Endothelial cell of umbilical vein (primary cell): ENCODE results near the gene PPIB.

Source experiments
- EZH2 ChIP-seq: IDR thresholded peaks from 2 replicates; pipeline ENCODE4 v1.6.1; 2012; ENCODE audit warnings: borderline replicate concordance, low read depth, mild to moderate bottlenecking, moderate library complexity, low read length, inconsistent platforms; ENCODE audit not compliant: severe bottlenecking
- POLR2AphosphoS5 ChIP-seq: IDR thresholded peaks from 2 replicates; pipeline ENCODE4 v1.6.1; 2012; ENCODE audit warnings: low read depth, mild to moderate bottlenecking, control low read depth, low read length, moderate library complexity; ENCODE audit not compliant: insufficient read depth
- TF ChIP-seq, protein P1 (sequence below), 2 donors: IDR thresholded peaks; 1 replicate in 1 of 2; 2 replicates in 1 of 2; pipeline ENCODE4 v1.5.1; 2011; ENCODE audit warnings: low read length in 2 of 2, mild to moderate bottlenecking in 2 of 2, moderate library complexity in 2 of 2, control low read depth in 1 of 2, inconsistent platforms in 1 of 2, low read depth in 1 of 2; ENCODE audit not compliant: insufficient read depth in 1 of 2; ENCODE audit errors: extremely low read depth in 1 of 2

DNA sequence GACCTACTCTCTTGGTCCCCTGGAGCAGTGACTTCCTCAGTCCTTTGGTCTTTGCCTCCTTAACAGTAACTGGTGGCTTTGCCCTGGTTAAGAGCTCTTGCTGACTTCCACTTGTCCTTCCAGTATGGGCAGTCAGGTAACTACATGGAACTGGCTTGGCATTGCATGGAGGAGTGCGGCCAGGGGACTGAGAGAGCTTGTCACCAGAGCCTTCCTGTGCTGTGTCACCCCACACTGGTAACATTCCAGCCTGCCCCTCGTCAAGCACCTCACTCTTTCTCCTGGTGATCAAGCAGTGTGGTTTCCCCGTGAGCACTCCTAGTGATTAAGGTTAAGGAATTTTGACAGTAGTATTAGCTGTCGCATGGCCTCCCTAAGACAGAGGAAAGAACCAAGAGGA is 30.6 kb downstream of the PPIB start:
- TF ChIP-seq EZH2 (no peak), POLR2AphosphoS5 (no peak)
- TF ChIP-seq, protein P1, sequence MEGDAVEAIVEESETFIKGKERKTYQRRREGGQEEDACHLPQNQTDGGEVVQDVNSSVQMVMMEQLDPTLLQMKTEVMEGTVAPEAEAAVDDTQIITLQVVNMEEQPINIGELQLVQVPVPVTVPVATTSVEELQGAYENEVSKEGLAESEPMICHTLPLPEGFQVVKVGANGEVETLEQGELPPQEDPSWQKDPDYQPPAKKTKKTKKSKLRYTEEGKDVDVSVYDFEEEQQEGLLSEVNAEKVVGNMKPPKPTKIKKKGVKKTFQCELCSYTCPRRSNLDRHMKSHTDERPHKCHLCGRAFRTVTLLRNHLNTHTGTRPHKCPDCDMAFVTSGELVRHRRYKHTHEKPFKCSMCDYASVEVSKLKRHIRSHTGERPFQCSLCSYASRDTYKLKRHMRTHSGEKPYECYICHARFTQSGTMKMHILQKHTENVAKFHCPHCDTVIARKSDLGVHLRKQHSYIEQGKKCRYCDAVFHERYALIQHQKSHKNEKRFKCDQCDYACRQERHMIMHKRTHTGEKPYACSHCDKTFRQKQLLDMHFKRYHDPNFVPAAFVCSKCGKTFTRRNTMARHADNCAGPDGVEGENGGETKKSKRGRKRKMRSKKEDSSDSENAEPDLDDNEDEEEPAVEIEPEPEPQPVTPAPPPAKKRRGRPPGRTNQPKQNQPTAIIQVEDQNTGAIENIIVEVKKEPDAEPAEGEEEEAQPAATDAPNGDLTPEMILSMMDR (IDR thresholded peaks at IDR 0.05; ENCODE audit: extremely low read depth in 1 of 2, insufficient read depth in 1 of 2, low read depth in 1 of 2, low read length in 2 of 2), result no peak
